ENCODE results near the gene ARHGEF17.

ARHGEF17 gene

GRCh38 chr11:73384872-73385689 is 77.0 kb downstream of the ARHGEF17 start:
- no peak for DNase-seq

DNA sequence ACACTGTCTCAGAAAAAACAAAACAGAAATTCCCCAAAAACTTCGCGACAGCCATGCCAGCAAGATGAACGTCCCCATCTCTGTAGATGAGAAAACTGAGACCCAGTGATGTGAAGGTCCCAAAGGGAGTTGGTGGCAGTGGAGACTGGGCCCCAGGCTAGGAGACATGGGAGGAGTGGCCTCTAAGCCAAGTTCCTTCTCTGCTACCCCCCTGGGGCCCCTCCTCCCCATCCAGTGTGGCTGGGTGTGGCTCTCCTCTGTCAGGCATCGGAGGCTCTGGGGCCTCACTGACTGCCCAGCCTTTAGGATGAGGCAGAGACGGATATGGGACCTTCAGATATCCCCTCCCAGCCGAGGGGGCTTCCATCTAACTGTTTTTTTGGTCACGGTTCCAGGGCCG is 77.9 kb downstream of the ARHGEF17 start:
- no peak for DNase-seq

DNA sequence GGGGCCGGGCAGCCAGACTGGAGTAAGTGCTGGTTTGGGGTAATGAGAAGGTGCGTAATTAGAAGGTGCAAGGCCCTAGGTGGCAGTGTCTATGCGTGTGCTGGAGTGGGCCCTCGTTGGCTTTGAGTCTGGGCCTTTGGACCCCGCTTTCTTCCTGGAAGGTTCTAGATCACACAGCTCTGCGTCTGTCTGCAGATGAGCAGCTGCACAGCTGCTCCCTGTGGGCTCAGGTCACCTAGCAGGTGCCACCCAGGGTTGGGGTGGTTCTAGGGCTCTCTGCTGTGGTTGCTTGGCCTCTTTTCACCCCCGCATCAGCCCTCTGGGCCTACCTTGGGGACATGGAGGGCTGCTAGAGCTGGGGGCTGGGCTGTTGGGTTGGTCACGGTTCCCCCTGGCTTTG is 78.5 kb downstream of the ARHGEF17 start:
- DNase-seq = no peak

- no peak for DNase-seq
These were observed 79.7 kb downstream of the ARHGEF17 start for GRCh38 chr11:73387594-73388264.

DNA sequence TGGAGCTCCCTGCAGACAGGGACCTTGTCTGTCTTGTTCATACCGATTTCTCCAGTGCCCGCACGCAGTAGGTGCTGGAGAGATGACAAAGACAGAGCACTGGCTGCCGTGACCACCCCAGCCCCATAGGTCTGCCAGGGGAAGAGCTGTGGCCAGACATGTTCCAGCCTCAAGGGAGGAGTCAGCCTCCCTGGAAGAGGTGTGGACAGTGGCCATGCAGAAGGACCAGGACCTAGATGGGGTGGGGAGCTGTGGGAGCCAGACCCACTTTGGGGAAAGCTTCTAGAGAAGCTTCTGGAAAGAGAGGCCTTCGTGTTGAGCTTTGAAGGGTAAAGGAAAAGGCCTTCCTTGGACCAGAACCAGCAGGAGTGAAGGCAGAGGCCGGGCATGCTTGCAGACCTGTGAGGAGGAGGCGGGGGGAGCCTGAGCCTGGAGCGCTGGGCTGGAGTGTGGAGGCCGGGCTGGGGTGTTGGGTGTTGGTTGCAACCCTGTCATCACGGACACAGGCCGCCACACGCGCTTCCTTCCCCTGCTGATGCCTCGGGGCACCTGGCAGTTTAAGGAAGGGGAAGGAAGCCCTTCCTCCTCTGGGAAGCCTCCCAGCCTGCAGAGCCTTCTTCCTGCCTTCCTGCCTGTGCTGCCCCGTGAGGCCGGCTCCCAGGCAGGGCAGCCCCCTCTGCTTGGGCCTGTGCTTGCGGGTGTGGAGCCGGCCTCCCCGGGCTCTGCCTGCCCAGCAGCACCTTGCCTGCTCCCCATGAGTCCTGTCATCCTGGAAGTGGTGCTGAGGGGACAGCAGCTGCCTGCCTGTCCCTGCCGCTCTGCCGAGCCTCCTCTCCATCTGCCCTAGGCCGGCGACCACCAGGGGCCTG is 80.4 kb downstream of the ARHGEF17 start:
- DNase-seq = no peak

DNA sequence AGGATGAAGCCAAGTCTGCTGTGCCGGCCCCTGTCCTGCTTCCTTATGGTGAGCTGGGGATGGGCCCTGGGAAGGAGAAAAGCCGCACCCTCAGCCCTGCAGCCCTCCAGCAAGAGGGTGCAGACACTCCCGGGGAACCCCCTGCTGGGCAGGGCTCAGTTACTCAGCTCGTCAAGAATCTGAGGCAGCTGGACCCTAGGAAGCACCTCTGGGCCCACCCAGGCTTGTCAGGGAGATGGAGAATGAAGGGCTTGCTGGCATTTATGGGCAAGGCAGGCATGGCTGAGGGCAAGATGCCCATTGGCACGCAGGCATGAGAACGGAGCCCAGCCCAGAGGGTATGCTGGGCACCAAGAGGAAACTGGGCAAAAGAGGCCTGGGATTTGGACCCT is 81.1 kb downstream of the ARHGEF17 start:
- DNase-seq = no peak

- no peak for DNase-seq
These were observed 81.8 kb downstream of the ARHGEF17 start for GRCh38 chr11:73389916-73390315.

DNA sequence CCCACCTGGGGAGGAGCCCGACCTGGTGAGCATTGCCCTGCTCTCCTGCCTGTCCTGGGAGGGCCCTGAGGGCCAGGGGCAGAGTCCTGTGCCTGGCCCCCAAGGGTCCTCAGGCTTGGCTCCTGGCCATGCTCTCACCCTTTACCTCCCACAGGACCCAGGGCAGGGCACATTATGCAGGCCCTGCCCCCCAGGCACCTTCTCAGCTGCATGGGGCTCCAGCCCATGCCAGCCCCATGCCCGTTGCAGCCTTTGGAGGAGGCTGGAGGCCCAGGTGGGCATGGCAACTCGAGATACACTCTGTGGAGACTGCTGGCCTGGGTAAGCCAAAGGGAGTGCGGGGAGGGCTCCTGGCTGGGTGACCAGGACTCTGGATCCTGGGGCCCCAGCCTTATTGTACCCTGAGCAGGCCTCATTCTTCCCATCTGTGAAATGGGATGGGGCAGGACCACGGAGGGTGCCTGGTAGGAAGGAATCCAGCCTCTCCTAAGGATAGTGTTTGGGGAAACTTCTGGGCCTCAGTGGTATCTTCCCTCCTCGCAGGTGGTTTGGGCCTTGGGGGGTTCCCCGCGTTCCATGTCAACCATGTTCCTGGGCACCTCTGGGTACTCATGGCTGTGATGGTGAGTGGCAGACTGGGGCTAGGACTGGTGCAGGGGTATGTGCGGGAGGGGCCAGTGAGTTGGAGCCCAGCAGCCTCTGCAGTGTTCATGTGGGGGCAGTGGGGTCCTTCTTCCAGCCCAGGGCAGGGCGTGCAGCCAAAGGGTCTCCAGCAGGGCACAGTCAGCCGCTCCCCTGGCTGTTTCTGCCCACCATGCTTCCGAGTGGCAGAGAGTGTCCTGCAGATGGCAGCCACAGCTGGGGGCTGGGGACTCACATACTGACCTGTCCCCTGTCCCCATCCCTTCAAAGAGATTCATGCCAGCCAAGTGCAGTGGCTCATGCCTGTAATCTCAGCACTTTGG is 82.8 kb downstream of the ARHGEF17 start:
- DNase-seq = no peak

- DNase-seq = no peak
These were observed 83.6 kb downstream of the ARHGEF17 start for GRCh38 chr11:73391665-73392064.

- DNase-seq = no peak
These were observed 84.3 kb downstream of the ARHGEF17 start for GRCh38 chr11:73392108-73393010.

GRCh38 chr11:73393011-73393380 is 84.9 kb downstream of the ARHGEF17 start:
- DNase-seq = no peak

- peak; percentile 66 for DNase-seq
These were observed 85.7 kb downstream of the ARHGEF17 start for GRCh38 chr11:73393479-73394415.

DNA sequence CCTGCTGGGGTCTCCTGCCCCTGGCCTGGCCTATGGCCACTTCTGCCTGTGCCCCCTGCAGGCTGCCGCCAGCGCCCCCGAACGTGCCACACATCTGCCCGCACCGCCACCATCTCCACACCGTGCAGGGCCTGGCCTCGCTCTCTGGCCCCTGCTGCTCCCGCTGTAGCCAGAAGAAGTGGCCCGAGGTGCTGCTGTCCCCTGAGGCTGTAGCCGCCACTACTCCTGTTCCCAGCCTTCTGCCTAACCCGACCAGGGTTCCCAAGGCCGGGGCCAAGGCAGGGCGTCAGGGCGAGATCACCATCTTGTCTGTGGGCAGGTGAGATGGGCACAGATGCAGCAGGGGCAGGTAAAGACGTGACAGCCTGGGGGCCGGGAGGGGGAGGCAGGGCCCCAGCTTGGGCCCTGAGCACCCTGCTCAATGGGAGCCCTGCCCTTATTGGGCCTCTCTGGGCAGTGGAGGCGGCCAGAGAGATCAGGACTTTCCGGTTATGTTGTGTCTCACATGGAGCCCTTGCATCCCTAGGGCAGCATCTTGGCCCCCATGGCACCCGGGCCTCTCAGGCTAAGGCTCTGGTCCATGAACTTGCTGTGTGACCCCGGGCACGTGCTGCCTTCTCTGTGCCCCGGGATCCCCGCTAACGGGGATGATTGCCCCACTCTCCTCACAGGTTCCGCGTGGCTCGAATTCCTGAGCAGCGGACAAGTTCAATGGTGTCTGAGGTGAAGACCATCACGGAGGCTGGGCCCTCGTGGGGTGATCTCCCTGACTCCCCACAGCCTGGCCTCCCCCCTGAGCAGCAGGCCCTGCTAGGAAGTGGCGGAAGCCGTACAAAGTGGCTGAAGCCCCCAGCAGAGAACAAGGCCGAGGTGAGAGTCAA is 86.6 kb downstream of the ARHGEF17 start:
- DNase-seq = no peak

GRCh38 chr11:73395297-73396208 is 87.5 kb downstream of the ARHGEF17 start:
- DNase-seq = no peak

DNA sequence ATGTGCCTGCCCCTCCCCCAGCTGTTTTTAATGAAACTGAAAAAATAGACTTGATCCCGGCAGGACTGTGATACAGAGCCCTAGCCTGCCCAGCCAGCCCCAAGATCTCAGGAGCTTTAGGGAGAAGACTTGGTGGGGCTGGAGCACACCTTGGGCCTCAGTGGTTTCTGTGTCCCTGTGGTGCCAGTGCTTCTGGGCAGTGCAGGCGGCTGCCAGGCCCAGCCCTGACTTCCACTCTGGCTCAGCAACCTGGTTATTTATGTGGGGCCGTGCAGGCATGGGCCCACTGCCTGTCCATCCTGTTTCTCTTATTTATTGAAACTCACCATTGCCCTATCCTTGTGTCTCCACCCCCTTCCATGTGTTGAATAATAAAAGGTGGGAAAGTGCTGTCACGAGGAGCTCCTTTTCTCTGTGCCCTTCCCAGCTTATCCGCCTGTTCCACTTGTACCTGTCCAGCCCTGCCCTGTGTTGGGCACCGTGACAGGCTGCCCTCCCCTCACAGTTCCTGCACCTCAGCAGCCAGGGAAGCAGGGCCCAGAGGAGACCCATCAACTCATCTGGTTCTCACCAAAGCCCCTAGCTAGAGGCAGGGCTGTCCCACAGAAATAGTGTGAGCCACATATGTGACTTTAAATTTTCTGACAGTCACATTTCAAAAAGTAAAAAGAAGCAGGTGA is 88.3 kb downstream of the ARHGEF17 start:
- no peak for DNase-seq

DNA sequence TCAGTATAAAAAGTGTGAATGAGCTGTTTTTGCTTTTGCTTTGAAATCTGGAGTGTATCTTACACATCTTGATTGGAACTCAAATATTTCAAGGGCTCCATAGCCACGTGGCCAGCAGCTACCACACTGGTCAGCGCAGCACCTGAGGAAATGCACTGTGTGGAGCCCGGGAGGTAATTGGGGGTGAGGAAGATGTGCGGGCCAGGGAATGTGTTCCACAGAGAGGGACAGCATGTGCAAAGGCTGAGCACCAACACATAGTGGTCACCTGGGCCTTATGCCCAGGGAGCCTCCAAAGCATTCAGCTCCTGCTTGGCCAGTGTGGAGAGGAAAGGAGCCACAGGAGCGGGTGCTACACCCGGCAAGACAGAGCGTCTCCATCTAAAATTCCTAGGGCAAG is 88.9 kb downstream of the ARHGEF17 start:
- DNase-seq = no peak

- DNase-seq = no peak
These were observed 89.5 kb downstream of the ARHGEF17 start for GRCh38 chr11:73397468-73398131.
